GM18526 (cell line): ENCODE measurements around the gene POU5F2.

Experiments used
- POLR2A ChIP-seq: IDR thresholded peaks from 3 replicates; pipeline ENCODE4 v1.6.1; 2011; ENCODE audit not compliant: insufficient read length; ENCODE audit errors: extremely low read depth

Gene POU5F2

DNA sequence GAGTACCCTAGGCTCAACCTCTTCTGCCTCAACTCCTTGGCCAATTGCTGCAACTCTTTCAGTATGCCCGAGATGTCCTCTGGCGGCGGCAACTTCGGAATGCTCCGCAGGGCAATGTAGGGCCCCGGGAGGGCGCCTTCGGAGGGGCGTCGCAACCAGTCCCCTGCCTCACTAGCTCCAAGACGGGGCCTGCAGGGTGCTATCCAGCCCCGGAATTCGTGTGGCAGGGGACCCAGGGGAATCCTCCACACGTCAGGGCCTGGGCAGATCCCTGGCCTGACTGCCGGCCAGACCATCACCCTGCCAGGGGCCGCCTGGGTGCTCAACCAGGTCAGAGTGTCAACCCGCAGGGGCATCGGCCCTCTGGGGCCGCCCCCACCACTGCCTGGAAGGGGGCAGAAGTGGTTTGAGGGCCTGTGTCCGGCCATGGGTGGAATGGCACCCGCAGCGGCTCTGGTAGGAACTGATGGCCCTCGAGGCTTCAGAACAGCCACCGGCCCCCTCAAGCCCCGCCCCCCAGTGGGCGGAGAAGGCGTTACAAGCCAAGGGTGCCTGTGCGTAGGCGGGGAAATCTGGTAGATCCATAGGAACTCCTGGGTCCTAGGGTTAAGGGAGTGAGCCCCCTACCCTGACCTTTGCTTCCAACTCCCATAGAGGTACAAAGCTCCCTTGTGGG lies at the start of gene POU5F2:
Gene POU5F2 (minus strand): TSS at position 465 of the 676 bp plus-strand sequence. CDS start 37 bp downstream, at position 428.
- TF ChIP-seq POLR2A, result no peak

DNA sequence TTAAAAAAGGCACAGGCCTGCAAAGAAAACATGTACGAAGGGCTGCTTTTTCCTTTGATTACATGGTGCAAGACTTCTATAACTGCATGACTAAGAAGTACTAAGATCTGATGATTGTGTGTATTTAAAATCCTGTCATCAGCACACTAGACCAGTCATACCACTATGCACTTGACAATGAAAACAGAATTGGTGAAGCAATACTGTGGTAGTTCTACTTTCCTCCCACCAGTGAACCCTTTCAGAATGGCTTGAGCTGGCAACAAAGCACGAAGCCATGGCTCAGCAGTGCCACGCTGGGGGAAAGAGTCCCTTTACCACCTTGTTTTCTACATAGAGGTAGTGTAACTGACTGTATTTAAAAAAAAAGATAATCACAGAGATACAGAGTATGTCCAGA lies 49.0 kb upstream of the POU5F2 start:
- TF ChIP-seq POLR2A, result no peak

GRCh38 chr5:93789173-93790067 lies 48.0 kb upstream of the POU5F2 start:
- TF ChIP-seq POLR2A, result no peak

DNA sequence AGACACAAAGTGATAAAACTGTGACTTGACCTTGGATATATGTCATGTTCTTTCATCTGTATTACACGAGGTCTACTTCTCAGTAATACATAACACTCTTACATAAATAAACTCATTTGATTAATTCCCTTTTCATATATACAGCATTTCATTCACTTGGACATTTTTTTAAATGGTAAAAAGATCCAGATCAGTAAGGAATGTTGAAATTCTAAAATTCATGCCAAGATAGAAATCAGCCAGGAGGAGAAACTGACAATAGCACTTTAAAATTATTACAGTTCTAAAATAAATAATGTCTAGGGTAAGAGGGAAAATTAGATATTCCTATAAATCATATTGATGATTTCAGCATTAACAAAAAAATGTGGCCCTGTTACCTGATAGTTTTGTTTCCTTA lies 46.2 kb upstream of the POU5F2 start:
- TF ChIP-seq POLR2A, result no peak

DNA sequence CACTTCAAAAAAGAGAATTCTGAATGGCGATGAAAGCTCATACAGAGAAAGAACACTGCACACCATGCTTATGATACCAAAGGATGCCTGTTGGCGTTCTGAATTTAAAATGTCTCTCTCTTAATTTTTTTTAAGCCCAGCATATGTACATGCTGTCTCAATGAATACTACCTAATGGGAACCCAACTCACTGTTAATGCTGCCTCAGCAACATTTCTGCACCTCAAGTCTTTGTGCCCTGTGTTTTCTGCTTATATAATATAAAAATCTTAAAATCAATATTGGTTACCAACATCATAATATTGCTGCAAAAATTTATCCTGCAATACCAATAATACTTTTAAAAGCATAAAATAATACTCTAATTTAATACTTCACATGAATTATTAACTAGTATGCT lies 44.1 kb upstream of the POU5F2 start:
- TF ChIP-seq POLR2A, result no peak

GRCh38 chr5:93782978-93783377 lies 41.6 kb upstream of the POU5F2 start:
- no peak for TF ChIP-seq POLR2A

DNA sequence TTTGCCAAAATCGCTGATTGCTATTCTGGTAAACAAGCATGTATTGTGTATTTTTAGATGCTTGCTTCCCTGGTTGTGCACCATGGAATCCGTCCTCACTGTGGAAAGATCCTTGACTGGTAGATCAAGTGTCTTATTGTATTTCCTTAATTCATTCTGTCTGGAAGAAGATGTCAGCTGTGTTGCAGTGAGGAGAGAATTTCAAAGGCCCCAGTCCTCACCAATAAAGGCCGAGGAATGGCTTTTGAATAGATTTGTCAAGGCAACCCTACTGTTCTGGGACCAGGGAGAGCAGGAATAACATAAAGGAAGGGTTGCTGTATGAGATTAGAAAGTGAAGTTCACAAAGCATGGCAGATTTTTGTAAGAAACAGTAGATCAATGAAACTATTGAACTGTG lies 36.2 kb upstream of the POU5F2 start:
- TF ChIP-seq POLR2A, result no peak

GRCh38 chr5:93756372-93756771 lies 15.0 kb upstream of the POU5F2 start:
- TF ChIP-seq POLR2A, result no peak

GRCh38 chr5:93755716-93756115 lies 14.3 kb upstream of the POU5F2 start:
- TF ChIP-seq POLR2A, result no peak

DNA sequence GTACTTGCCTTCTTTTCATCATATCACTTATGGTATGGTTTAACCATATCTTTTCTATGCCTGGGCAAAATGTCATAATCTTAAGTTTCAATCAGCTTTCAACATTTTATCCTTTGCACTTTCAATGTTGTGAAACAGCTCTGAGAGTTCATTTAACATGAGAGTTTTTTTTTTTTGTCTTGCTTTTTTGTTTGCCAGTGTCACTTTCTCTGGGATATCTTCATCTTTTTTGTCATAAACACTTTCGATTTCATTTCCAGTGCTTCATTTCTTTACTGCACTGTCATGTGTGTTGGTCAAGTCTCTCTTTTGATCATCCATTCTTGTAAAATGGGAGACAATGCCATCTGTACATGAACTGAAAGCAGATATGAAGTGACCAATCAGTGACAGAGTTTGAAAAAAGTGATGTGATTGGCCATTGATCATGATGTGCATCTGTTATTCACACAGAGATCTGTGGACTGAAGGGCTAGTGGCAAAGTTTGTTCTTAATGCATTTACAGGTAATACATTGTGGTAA lies 7.5 kb upstream of the POU5F2 start:
- TF ChIP-seq POLR2A, result no peak

DNA sequence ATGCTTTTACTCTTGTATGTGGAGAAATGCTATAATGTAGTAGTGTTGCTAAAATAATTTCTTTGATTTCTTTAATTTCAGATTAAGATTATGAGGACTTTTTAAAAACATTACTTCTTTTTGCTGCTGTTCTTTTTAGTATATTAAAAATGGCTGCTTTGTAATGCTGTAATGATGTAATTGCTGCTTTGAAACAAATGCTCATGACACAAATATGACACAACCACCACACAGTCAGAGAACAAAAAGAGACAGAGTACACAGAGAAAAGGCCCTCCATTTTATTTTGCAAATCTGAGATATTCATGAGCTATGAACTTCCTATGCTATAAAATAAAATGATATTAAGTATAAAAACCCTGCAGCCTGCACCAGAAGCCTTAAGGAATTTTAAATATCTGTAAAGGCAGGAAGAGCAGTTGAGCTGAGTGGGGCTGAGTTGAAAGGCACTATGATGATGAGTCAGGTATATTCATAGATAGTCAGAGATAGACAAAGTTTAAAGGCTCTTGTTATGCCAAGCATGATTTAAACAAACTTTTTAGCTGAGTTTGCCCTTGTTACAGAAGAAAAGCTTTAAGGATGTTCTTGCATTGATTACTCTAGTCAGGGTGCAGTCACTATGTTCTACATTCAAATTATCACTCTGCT lies 5.1 kb upstream of the POU5F2 start:
- TF ChIP-seq POLR2A, result no peak

GRCh38 chr5:93736284-93736683 lies 5.1 kb downstream of the POU5F2 start:
- no peak for TF ChIP-seq POLR2A

DNA sequence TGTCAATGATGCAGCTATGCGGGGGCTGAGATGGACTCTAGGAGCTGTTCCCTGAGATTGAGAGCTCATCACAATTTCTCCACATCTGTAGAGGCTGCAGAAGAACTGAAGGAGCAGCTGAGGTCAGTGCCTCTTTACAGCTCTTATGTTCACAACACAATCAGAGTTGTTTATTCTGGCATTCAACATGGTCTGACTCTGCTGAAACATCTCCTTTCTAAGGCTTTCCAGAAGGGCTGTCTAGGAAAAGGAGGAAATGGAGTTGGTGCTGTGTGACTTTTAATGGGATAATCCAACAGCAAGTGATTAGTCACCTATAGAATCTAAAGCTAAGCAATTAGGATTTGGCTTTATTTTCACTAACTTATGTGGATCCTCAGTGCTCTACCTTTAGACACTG lies 6.0 kb downstream of the POU5F2 start:
- no peak for TF ChIP-seq POLR2A

- no peak for TF ChIP-seq POLR2A
These were observed 9.4 kb downstream of the POU5F2 start for GRCh38 chr5:93731987-93732386.

DNA sequence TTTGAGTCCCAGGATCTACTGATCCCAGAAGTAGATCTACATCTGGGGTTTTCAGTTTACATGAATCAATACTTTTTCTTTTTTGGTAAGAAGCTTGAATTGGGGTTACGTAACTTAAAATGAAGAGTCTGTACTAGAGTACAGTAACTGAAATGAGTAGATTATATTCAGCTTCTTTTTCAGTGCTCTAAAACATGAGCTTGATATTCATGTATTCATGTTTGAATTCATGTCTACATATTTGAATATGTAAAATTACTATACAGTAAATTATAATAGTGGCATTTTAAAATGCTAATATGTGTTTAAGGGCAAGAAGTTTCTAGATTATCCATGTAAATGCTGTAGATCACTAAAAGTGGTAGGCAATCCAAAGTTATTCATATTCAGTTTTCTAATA lies 14.8 kb downstream of the POU5F2 start:
- no peak for TF ChIP-seq POLR2A

DNA sequence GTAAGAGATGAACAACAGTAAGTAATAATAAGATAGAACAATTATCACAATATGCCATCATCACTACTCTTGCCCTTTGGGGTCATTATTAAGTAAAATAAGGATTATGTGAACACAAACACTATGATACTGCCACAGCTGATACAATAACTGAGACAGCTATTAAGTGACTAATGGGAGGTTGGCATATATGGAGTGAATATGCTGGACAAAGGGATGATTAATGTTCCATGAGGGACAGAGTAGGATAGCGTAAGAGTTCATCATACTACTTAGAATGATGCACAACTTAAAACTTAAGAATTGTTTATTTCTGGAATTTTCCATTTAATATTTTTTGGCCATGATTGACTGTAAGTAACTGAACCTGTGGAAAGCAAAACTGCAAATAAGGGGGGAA lies 16.6 kb downstream of the POU5F2 start:
- no peak for TF ChIP-seq POLR2A

DNA sequence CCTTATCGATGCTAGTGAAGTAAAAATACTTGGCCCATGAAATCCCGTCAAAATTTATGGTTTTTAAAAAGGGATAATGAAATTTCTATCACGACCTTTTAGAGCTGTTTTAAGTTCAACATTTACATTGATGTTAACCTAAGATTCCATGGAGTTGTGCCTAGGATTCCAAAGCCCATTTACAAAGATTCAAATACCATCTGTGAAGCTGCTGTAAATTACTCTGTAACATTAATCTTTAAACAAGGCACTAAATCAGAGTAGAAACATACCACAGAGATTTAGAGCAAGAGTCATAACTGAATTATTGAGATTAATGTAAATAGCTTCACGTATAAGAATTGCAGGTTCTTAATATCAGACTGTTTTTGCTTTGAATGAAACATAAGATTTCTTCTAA lies 17.7 kb downstream of the POU5F2 start:
- TF ChIP-seq POLR2A, result no peak
